KMS-11 (cell line): Measurements from ENCODE around the gene PCGF5.

Source experiments
- H2AFZ ChIP-seq: fragments of 200-600 bp; sonication (generic); 2 replicates; pipeline ENCODE4 v1.6.1; 2016; ENCODE audit warnings: antibody characterized with exemption, mixed run types, low read depth
- H3K27ac ChIP-seq: fragments of 200-600 bp; sonication (generic); 2 replicates; pipeline ENCODE4 v1.6.1; 2016; ENCODE audit warnings: mild to moderate bottlenecking, mixed run types
- H3K27me3 ChIP-seq: fragments of 200-600 bp; sonication (generic); 2 replicates; pipeline ENCODE4 v1.6.1; 2017; ENCODE audit warnings: mild to moderate bottlenecking, low read depth, mixed run types, moderate library complexity; ENCODE audit not compliant: insufficient read depth
- H3K36me3 ChIP-seq: fragments of 200-600 bp; sonication (generic); 2 replicates; pipeline ENCODE4 v1.6.1; 2017; ENCODE audit warnings: mild to moderate bottlenecking, mixed run types; ENCODE audit not compliant: insufficient read depth
- H3K4me1 ChIP-seq: fragments of 200-600 bp; sonication (generic); 2 replicates; pipeline ENCODE4 v1.6.1; 2016; ENCODE audit warnings: mild to moderate bottlenecking, low read depth, mixed run types; ENCODE audit not compliant: poor library complexity, severe bottlenecking
- H3K4me2 ChIP-seq: fragments of 200-600 bp; sonication (generic); 2 replicates; pipeline ENCODE4 v1.7.0; 2016; ENCODE audit warnings: mild to moderate bottlenecking, mixed run types
- H3K4me3 ChIP-seq: fragments of 200-600 bp; sonication (generic); IDR thresholded peaks from 2 replicates; pipeline ENCODE4 v1.6.1; 2017; ENCODE audit warnings: low read depth, low read length, mixed read lengths; ENCODE audit not compliant: insufficient read depth
- H3K79me2 ChIP-seq: fragments of 200-600 bp; sonication (generic); 2 replicates; pipeline ENCODE4 v1.6.1; 2016; ENCODE audit warnings: low read depth, mixed run types; ENCODE audit not compliant: insufficient read depth
- H3K9ac ChIP-seq: fragments of 200-600 bp; sonication (generic); 2 replicates; pipeline ENCODE4 v1.6.1; 2016; ENCODE audit warnings: mild to moderate bottlenecking, mixed run types
- H4K20me1 ChIP-seq: fragments of 200-600 bp; sonication (generic); 2 replicates; pipeline ENCODE4 v1.6.1; 2016; ENCODE audit warnings: mild to moderate bottlenecking, mixed run types; ENCODE audit not compliant: insufficient read depth
- CTCF ChIP-seq: fragments of 200-600 bp; sonication (generic); conservative IDR thresholded peaks from 2 replicates; pipeline ENCODE4 v1.6.1; 2017; ENCODE audit warnings: low read depth, mild to moderate bottlenecking, antibody characterized with exemption, low read length, moderate library complexity, mixed read lengths

The PCGF5 gene

DNA sequence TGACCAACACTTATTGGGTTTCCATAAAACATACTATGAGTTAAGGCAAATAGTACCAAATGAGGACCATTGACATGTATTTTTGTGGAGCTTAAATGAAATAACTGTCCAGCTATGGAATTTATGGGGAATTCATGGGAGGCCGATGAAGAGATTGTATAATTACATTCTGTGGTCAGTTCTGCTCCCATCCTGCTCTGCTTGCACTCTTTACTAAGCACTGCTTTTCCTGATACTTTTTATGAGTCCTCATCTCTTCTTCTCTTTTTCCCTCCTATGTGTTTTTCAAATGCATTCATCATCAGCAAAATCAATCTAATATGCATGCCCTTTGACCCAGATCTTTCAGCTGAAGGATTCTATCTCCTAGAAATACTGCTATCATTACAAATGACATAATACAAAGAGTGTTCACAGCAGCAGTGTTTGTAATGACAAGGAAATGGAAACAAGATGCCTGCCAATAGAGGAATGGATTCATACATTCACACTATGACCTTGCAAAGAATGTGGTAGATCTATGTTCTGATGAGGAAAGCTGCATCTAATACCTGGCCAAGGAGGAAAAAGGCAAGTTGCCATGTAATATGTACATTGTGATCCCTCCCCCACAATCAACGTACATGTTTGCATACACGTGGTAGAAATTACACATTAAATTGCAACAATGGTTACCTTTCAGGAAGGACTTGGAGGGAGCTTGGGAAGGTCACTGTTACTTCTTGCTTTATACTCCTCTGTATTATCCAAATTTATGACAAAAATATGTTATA lies 73.9 kb downstream of the PCGF5 start:
- H3K79me2 ChIP-seq = no peaks in the 10 kb centered on the region
- no peak overlapping the region for H3K4me3 ChIP-seq
- no peak overlapping the region for H3K4me2 ChIP-seq
- H3K4me1 ChIP-seq = peaks cover 13% of the 10 kb centered on the region
- TF ChIP-seq CTCF = no peak
- no peak overlapping the region for H3K27ac ChIP-seq
- no peaks in the 10 kb centered on the region for H3K36me3 ChIP-seq
- H3K9ac ChIP-seq = no peak overlapping the region
- H4K20me1 ChIP-seq = no peaks in the 10 kb centered on the region
- H2AFZ ChIP-seq = no peak overlapping the region
- no peaks in the 10 kb centered on the region for H3K27me3 ChIP-seq

- Histone ChIP-seq H3K4me1 (peaks cover 9% of the 10 kb centered on the region), H4K20me1 (no peaks in the 10 kb centered on the region), H3K27ac (no peak overlapping the region), H3K4me2 (no peak overlapping the region), H3K79me2 (no peaks in the 10 kb centered on the region), H2AFZ (no peak overlapping the region), H3K4me3 (no peak overlapping the region), H3K27me3 (no peaks in the 10 kb centered on the region), H3K9ac (no peak overlapping the region), H3K36me3 (no peaks in the 10 kb centered on the region)
- no peak for TF ChIP-seq CTCF
Measured at GRCh38 chr10:91295346-91295745, 74.9 kb downstream of the PCGF5 start.

DNA sequence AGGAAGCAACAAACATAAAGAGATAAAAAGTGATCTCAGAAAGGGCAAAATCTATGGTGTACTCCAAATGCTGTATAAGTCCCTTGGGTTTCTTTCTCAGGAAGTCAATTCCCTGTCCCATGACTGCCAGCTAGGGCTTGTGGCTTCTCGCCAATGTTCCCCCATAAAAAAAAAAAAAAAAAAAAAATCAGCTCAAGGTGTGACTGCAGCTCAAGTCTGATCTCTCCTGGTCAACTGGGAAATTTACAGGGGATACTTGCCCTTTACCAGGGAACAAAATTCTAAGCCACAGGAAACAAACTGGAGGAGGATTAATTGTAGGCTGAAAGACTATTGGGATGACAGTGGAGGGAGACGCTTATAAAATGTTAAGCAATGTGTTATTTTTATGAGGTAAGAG lies 76.0 kb downstream of the PCGF5 start:
- H3K4me2 ChIP-seq = no peak overlapping the region

DNA sequence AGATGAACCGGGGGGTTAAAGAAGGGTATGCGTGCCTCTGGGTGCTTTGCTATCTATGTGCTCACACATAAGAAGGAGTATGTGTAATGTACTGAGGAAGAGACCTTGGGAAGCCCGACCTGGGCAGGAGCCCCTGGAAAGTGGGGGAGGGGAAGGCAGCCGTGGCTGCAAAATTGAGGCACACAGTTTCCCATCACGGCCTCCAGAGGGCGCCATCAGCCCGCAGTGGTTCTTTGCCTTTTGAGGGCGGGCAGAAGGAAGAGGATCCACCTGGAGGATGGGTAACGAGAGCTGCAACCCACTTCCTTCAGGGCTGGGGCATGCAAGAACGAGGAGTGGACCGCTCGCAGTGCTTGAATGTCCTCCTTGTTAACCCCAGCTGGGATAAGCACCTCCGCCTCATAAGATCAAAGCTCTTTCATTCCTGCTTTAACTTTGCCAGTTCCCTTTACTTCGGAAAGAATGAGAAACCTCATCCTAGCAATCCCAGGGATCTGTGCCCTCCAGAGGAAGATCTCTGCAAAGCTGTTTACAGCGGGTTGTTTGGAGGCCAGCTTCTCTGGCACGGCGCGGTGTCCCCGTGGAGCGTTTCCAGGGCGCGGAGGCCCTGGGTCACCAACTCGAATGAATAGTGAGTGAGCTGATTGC lies 77.9 kb downstream of the PCGF5 start:
- no peak overlapping the region for H3K27ac ChIP-seq
- peak; percentile 89 for TF ChIP-seq CTCF
- H3K9ac ChIP-seq = no peak overlapping the region
- peak overlapping the region; percentile 50 for H3K4me2 ChIP-seq
- peaks cover 9% of the 10 kb centered on the region for H3K4me1 ChIP-seq
- no peaks in the 10 kb centered on the region for H4K20me1 ChIP-seq
- H2AFZ ChIP-seq = peak overlapping the region; percentile 70
- no peaks in the 10 kb centered on the region for H3K79me2 ChIP-seq
- no peaks in the 10 kb centered on the region for H3K27me3 ChIP-seq
- H3K4me3 ChIP-seq = no peak overlapping the region
- H3K36me3 ChIP-seq = no peaks in the 10 kb centered on the region

More for the DNA sequence above, 76.0 kb downstream of the PCGF5 start:
- Histone ChIP-seq H3K4me3 (no peak overlapping the region), H3K27ac (no peak overlapping the region), H3K79me2 (no peaks in the 10 kb centered on the region), H3K9ac (no peak overlapping the region), H3K27me3 (no peaks in the 10 kb centered on the region), H2AFZ (no peak overlapping the region), H4K20me1 (no peaks in the 10 kb centered on the region), H3K36me3 (no peaks in the 10 kb centered on the region), H3K4me1 (peaks cover 9% of the 10 kb centered on the region)
- TF ChIP-seq CTCF = no peak
